ENCODE results near the gene PITRM1. TPM values are rescaled to one million over a fixed set of nuclear protein-coding genes. Genes with fewer than 3 reads are reported as not detected.
A peak's percentile ranks its signal among the peaks of the same experiment; 100 is the strongest.

The PITRM1 gene
- total and polyA plus RNA-seq, 5 experiments from 2014 or later, result 29.0 to 114 (median 58.2) TPM

- Mint-ChIP-seq H3K36me3 (peaks cover 7 to 95% (median 33%) of the 10 kb centered on the region in 3 donors), H3K9me3 (no peaks in the 10 kb centered on the region), H3K4me3 (no peak overlapping the region), H3K27me3 (no peaks in the 10 kb centered on the region), H3K27ac (peak overlapping the region in 3 of 10 donors; percentile 29 to 51 (median 43)), H3K4me1 (peaks cover 0 to 10% (median under 1%) of the 10 kb centered on the region in 4 donors)
- POLR2A ChIA-PET, result no interaction called here
- DNase-seq (no peak), ATAC-seq (no peak)
Observed at GRCh38 chr10:3152566-3152935, 20.0 kb downstream of the PITRM1 start.

- no peak overlapping the region for H3K4me3 Mint-ChIP-seq
- H3K4me1 Mint-ChIP-seq, result peaks cover 0 to 10% (median under 1%) of the 10 kb centered on the region in 4 donors
- H3K9me3 Mint-ChIP-seq, result no peaks in the 10 kb centered on the region
- H3K36me3 Mint-ChIP-seq, result peaks cover 7 to 95% (median 34%) of the 10 kb centered on the region in 3 donors
- no peaks in the 10 kb centered on the region for H3K27me3 Mint-ChIP-seq
- POLR2A ChIA-PET, result no interaction called here
- peak overlapping the region in 4 of 10 donors; percentile 27 to 51 (median 42) for H3K27ac Mint-ChIP-seq
- no peak for DNase-seq
- no peak for ATAC-seq
Observed at GRCh38 chr10:3151889-3152565, 20.6 kb downstream of the PITRM1 start.

GRCh38 chr10:3150961-3151360 lies 21.6 kb downstream of the PITRM1 start:
- Mint-ChIP-seq H3K36me3 (peaks cover 7 to 96% (median 30%) of the 10 kb centered on the region in 3 donors), H3K27me3 (no peaks in the 10 kb centered on the region), H3K4me3 (no peak overlapping the region), H3K9me3 (no peaks in the 10 kb centered on the region), H3K27ac (no peak overlapping the region), H3K4me1 (peaks cover 0 to 10% (median under 1%) of the 10 kb centered on the region in 4 donors)
- no peak for DNase-seq
- ATAC-seq, result no peak
- POLR2A ChIA-PET, result no interaction called here

- Mint-ChIP-seq H3K36me3 (peaks cover 3 to 96% (median 32%) of the 10 kb centered on the region in 3 donors), H3K27me3 (no peaks in the 10 kb centered on the region), H3K27ac (peak overlapping the region in 2 of 10 donors; percentile 48 to 83)
Observed at GRCh38 chr10:3150366-3150765, 22.2 kb downstream of the PITRM1 start.

GRCh38 chr10:3149918-3150317 lies 22.7 kb downstream of the PITRM1 start:
- H3K27me3 Mint-ChIP-seq, result no peaks in the 10 kb centered on the region
- ATAC-seq, result no peak
- H3K4me3 Mint-ChIP-seq, result no peak overlapping the region
- POLR2A ChIA-PET, result no interaction called here
- peak overlapping the region in 2 of 10 donors; percentile 48 to 83 for H3K27ac Mint-ChIP-seq
- peaks cover 0 to 96% (median 33%) of the 10 kb centered on the region in 3 donors for H3K36me3 Mint-ChIP-seq
- peaks cover 0 to 8% (median under 1%) of the 10 kb centered on the region in 4 donors for H3K4me1 Mint-ChIP-seq
- H3K9me3 Mint-ChIP-seq, result no peaks in the 10 kb centered on the region
- no peak for DNase-seq

More at GRCh38 chr10:3150366-3150765, 22.2 kb downstream of the PITRM1 start:
- peaks cover 0 to 10% (median under 1%) of the 10 kb centered on the region in 4 donors for H3K4me1 Mint-ChIP-seq
- POLR2A ChIA-PET, result no interaction called here
- H3K4me3 Mint-ChIP-seq, result no peak overlapping the region
- no peak for DNase-seq
- H3K9me3 Mint-ChIP-seq, result no peaks in the 10 kb centered on the region
- ATAC-seq, result no peak

GRCh38 chr10:3148994-3149393 lies 23.6 kb downstream of the PITRM1 start:
- H3K27me3 Mint-ChIP-seq, result no peaks in the 10 kb centered on the region
- DNase-seq, result no peak
- no peak overlapping the region for H3K27ac Mint-ChIP-seq
- no peaks in the 10 kb centered on the region for H3K9me3 Mint-ChIP-seq
- peaks cover 0 to 96% (median 25%) of the 10 kb centered on the region in 3 donors for H3K36me3 Mint-ChIP-seq
- ATAC-seq, result no peak
- POLR2A ChIA-PET, result no interaction called here
- no peak overlapping the region for H3K4me3 Mint-ChIP-seq
- peaks cover 0 to 4% (median under 1%) of the 10 kb centered on the region in 4 donors for H3K4me1 Mint-ChIP-seq

- H3K4me3 Mint-ChIP-seq, result no peak overlapping the region
- H3K27ac Mint-ChIP-seq, result peak overlapping the region in 1 of 10 donors; percentile 62
- H3K4me1 Mint-ChIP-seq, result peaks cover 0 to 4% (median under 1%) of the 10 kb centered on the region in 4 donors
- ATAC-seq, result no peak
- POLR2A ChIA-PET, result no interaction called here
- H3K27me3 Mint-ChIP-seq, result no peaks in the 10 kb centered on the region
- DNase-seq, result no peak
- no peaks in the 10 kb centered on the region for H3K9me3 Mint-ChIP-seq
- peaks cover 0 to 96% (median 27%) of the 10 kb centered on the region in 3 donors for H3K36me3 Mint-ChIP-seq
Observed at GRCh38 chr10:3148041-3148440, 24.5 kb downstream of the PITRM1 start.

GRCh38 chr10:3147117-3147820 lies 25.3 kb downstream of the PITRM1 start:
- H3K9me3 Mint-ChIP-seq, result no peaks in the 10 kb centered on the region
- H3K4me3 Mint-ChIP-seq, result no peak overlapping the region
- peaks cover 0 to 96% (median 29%) of the 10 kb centered on the region in 3 donors for H3K36me3 Mint-ChIP-seq

GRCh38 chr10:3146289-3146688 lies 26.3 kb downstream of the PITRM1 start:
- Mint-ChIP-seq H3K36me3 (peaks cover 0 to 96% (median 30%) of the 10 kb centered on the region in 3 donors), H3K27ac (peak overlapping the region in 1 of 10 donors; percentile 13), H3K4me1 (peaks cover 0 to 6% (median under 1%) of the 10 kb centered on the region in 4 donors), H3K9me3 (no peaks in the 10 kb centered on the region), H3K27me3 (no peaks in the 10 kb centered on the region), H3K4me3 (no peak overlapping the region)
- POLR2A ChIA-PET, result no interaction called here
- ATAC-seq (no peak), DNase-seq (no peak)

More at GRCh38 chr10:3147117-3147820, 25.3 kb downstream of the PITRM1 start:
- ATAC-seq (no peak), DNase-seq (no peak)
- peaks cover 0 to 2% (median under 1%) of the 10 kb centered on the region in 4 donors for H3K4me1 Mint-ChIP-seq
- H3K27me3 Mint-ChIP-seq, result no peaks in the 10 kb centered on the region
- no peak overlapping the region for H3K27ac Mint-ChIP-seq
- POLR2A ChIA-PET, result no interaction called here

- DNase-seq (no peak), ATAC-seq (no peak)
- POLR2A ChIA-PET, result no interaction called here
- Mint-ChIP-seq H3K4me3 (no peak overlapping the region), H3K27ac (no peak overlapping the region), H3K9me3 (no peaks in the 10 kb centered on the region), H3K4me1 (peaks cover 0 to 6% (median 0%) of the 10 kb centered on the region in 4 donors), H3K27me3 (no peaks in the 10 kb centered on the region), H3K36me3 (peaks cover 0 to 97% (median 31%) of the 10 kb centered on the region in 3 donors)
Observed at GRCh38 chr10:3145366-3145765, 27.2 kb downstream of the PITRM1 start.

- Mint-ChIP-seq H3K4me3 (no peak overlapping the region), H3K36me3 (peaks cover 2 to 99% (median 40%) of the 10 kb centered on the region in 3 donors), H3K9me3 (no peaks in the 10 kb centered on the region), H3K4me1 (peaks cover 0 to 6% (median 0%) of the 10 kb centered on the region in 4 donors), H3K27ac (peak overlapping the region in 2 of 10 donors; percentile 48 to 65), H3K27me3 (no peaks in the 10 kb centered on the region)
- no peak for ATAC-seq
- DNase-seq, result no peak
- POLR2A ChIA-PET, result no interaction called here
Observed at GRCh38 chr10:3143791-3144434, 28.7 kb downstream of the PITRM1 start.

- Mint-ChIP-seq H3K36me3 (peaks cover 6 to 99% (median 46%) of the 10 kb centered on the region in 3 donors), H3K27ac (peak overlapping the region in 1 of 10 donors; percentile 48), H3K4me1 (peaks cover 0 to 6% (median 0%) of the 10 kb centered on the region in 4 donors), H3K27me3 (no peaks in the 10 kb centered on the region), H3K9me3 (no peaks in the 10 kb centered on the region), H3K4me3 (no peak overlapping the region)
- POLR2A ChIA-PET, result no interaction called here
- no peak for DNase-seq
- no peak for ATAC-seq
Observed at GRCh38 chr10:3143366-3143765, 29.2 kb downstream of the PITRM1 start.

Measured in naive thymus-derived CD8-positive, alpha-beta T cell (primary cell).